ENCODE data around the gene ADGRD1. TPM values are rescaled to one million over a fixed set of nuclear protein-coding genes. Genes with fewer than 3 reads are reported as not detected.

ADGRD1 gene
- total RNA-seq, 1 donor from 2014 or later: 99.5 TPM

DNA sequence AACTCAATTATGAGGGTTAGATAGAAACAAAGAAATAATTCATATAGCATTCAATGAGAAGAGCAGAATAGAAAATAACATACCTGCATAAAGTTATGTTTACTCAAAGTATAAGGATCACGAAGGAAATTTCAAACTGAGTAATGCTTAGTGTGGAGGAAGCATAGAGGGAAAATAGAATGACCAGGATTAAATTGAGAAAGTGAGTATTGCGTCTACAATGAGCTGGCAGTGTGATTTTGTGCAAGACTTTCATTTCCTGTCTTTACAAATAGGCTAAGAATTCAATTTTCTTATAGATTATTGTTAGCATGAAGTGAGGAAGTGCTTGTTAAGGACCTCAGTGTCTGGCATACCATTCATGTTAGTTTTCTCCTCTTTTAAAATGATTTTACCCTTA is 12.0 kb downstream of the ADGRD1 start:
- no peaks in the 10 kb centered on the region for H3K9me3 ChIP-seq (replicated peaks)
- H3K27me3 ChIP-seq (ENCODE audit: low read depth): no peaks in the 10 kb centered on the region
- TF ChIP-seq, protein P1, sequence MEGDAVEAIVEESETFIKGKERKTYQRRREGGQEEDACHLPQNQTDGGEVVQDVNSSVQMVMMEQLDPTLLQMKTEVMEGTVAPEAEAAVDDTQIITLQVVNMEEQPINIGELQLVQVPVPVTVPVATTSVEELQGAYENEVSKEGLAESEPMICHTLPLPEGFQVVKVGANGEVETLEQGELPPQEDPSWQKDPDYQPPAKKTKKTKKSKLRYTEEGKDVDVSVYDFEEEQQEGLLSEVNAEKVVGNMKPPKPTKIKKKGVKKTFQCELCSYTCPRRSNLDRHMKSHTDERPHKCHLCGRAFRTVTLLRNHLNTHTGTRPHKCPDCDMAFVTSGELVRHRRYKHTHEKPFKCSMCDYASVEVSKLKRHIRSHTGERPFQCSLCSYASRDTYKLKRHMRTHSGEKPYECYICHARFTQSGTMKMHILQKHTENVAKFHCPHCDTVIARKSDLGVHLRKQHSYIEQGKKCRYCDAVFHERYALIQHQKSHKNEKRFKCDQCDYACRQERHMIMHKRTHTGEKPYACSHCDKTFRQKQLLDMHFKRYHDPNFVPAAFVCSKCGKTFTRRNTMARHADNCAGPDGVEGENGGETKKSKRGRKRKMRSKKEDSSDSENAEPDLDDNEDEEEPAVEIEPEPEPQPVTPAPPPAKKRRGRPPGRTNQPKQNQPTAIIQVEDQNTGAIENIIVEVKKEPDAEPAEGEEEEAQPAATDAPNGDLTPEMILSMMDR (IDR thresholded peaks at IDR 0.05; ENCODE audit: borderline replicate concordance): no peak
- H3K36me3 ChIP-seq: peaks cover 13% of the 10 kb centered on the region
- H3K27ac ChIP-seq (replicated peaks): no peak overlapping the region
- intact Hi-C loops (cut with micrococcal nuclease): no loop called here
- no peak for DNase-seq
- peaks cover 40% of the 10 kb centered on the region for H3K4me1 ChIP-seq
- no peak overlapping the region for H3K4me3 ChIP-seq

DNA sequence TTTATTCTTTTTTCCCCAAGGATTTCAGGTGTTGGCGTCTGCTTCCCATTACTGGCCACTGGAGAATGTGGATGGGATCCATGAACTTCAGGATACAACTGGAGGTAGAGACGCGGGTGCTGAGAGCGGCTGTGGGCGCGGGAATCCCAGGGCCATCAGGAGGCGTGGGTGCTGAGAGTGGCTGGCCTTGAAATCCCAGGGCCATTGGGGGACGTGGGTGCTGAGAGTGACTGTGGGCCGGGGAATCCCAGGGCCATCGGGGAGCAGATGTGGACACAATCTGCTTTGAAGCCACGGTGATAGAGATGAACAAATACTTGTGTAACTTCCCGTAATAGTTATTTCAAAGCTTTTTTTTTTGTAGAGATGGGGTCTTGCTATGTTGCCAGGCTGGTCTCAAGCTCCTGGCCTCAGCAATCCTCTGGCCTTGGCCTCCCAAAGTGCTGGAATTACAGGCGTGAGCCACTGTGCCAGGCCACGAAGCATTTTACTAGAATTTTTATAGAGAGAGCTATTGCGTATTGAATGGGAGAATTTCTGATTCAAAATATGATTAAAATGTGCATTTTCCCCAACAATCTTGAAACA is 12.8 kb downstream of the ADGRD1 start:
- Histone ChIP-seq H3K4me3 (no peak overlapping the region), H3K36me3 (peaks cover 17% of the 10 kb centered on the region), H3K27me3 (ENCODE audit: low read depth) (no peaks in the 10 kb centered on the region), H3K27ac (replicated peaks) (no peak overlapping the region), H3K4me1 (peaks cover 31% of the 10 kb centered on the region), H3K9me3 (replicated peaks) (no peaks in the 10 kb centered on the region)
- TF ChIP-seq, protein P1 (IDR thresholded peaks at IDR 0.05; ENCODE audit: borderline replicate concordance): no peak
- no peak for DNase-seq
- intact Hi-C loops (cut with micrococcal nuclease): no loop called here

DNA sequence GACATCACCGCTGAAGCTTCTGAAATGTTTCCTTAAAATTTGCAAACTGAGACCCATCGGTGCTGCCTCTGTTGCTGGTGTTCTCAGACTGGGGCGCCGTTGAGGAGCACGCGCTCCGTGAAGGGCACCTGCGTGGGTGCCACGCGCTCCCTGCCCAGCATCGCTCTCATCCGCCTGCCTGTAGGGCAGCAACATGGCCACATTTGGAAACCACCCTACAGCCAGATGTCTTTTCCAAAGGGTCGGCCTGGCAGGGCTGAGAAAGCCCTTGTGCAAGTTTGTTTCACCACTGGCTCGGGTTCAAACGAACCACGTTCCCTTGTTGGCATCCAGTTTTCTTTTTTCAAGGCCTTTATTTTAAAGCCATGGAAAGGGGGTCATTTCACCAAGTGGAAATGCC is 13.9 kb downstream of the ADGRD1 start:
- no peaks in the 10 kb centered on the region for H3K9me3 ChIP-seq (replicated peaks)
- no peak overlapping the region for H3K4me3 ChIP-seq
- peaks cover 25% of the 10 kb centered on the region for H3K4me1 ChIP-seq
- peaks cover 28% of the 10 kb centered on the region for H3K36me3 ChIP-seq
- H3K27me3 ChIP-seq (ENCODE audit: low read depth): no peaks in the 10 kb centered on the region
- intact Hi-C loops (cut with micrococcal nuclease): no loop called here
- no peak overlapping the region for H3K27ac ChIP-seq (replicated peaks)
- DNase-seq: no peak
- TF ChIP-seq, protein P1 (IDR thresholded peaks at IDR 0.05; ENCODE audit: borderline replicate concordance): no peak

DNA sequence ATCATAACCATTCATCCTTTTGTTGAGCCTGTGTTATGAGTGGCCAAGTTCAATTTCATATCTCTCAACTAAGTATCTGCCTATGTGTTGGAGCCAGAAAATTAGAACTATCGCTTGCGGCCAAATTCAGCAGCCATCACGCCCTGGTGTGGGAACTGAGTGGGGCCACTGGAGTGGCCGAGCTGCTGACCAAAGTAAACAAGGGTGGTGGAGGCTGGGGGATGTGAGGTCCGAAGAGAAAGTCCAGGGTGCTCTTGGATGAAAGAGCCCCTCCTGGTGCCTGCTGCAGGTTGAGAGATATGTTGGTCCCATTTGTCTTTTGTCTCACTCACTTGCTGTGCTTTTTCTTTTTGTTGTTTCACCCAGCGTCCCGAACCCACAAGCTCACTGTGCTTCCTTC is 14.9 kb downstream of the ADGRD1 start:
- intact Hi-C loops (cut with micrococcal nuclease): no loop called here
- peaks cover 38% of the 10 kb centered on the region for H3K36me3 ChIP-seq
- H3K9me3 ChIP-seq (replicated peaks): no peaks in the 10 kb centered on the region
- H3K27me3 ChIP-seq (ENCODE audit: low read depth): no peaks in the 10 kb centered on the region
- no peak for DNase-seq
- H3K27ac ChIP-seq (replicated peaks): no peak overlapping the region
- H3K4me1 ChIP-seq: peaks cover 23% of the 10 kb centered on the region
- no peak overlapping the region for H3K4me3 ChIP-seq
- TF ChIP-seq, protein P1 (IDR thresholded peaks at IDR 0.05; ENCODE audit: borderline replicate concordance): no peak

DNA sequence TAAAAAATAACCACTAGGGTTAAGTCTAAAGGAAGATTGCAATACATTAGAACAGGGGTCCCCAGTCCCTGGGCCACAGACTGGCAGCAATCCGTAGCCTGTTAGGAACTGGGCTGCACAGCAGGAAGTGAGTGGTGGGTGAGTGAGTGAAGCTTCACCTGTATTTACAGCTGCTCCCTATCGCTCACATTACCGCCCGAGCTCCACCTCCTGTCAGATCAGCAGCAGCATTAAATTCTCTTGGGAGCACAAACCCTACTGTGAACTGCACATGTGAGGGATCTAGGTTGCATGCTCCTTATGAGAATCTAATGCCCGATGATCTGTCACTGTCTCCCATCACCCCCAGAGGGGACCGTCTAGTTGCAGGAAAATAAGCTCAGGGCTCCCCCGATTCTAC is 15.5 kb downstream of the ADGRD1 start:
- peaks cover 22% of the 10 kb centered on the region for H3K4me1 ChIP-seq
- H3K36me3 ChIP-seq: peaks cover 42% of the 10 kb centered on the region
- DNase-seq: no peak
- H3K27me3 ChIP-seq (ENCODE audit: low read depth): no peaks in the 10 kb centered on the region
- H3K4me3 ChIP-seq: no peak overlapping the region
- no peak overlapping the region for H3K27ac ChIP-seq (replicated peaks)
- TF ChIP-seq, protein P1 (IDR thresholded peaks at IDR 0.05; ENCODE audit: borderline replicate concordance): no peak
- no peaks in the 10 kb centered on the region for H3K9me3 ChIP-seq (replicated peaks)
- intact Hi-C loops (cut with micrococcal nuclease): no loop called here

All from left ventricle myocardium inferior (tissue), 1 donor.